IMR-90 (cell line): Measurements from ENCODE around the gene VNN1.

ENCODE experiments used
- BHLHE40 ChIP-seq: fragments of 150-350 bp; IDR thresholded peaks from 2 replicates; pipeline ENCODE4 v1.6.1; 2016; ENCODE audit warnings: mild to moderate bottlenecking, low read depth, low read length
- CEBPB ChIP-seq: IDR thresholded peaks from 2 replicates; pipeline ENCODE4 v1.6.1; 2012; ENCODE audit warnings: low read depth, low read length, improper control_type of control experiment
- CHD1 ChIP-seq: IDR thresholded peaks from 2 replicates; pipeline ENCODE4 v1.6.1; 2012; ENCODE audit warnings: low read depth, low read length, improper control_type of control experiment
- MAFK ChIP-seq: IDR thresholded peaks from 2 replicates; pipeline ENCODE4 v1.6.1; 2012; ENCODE audit warnings: low read depth, low read length, improper control_type of control experiment
- MXI1 ChIP-seq: IDR thresholded peaks from 2 replicates; pipeline ENCODE4 v1.6.1; 2012; ENCODE audit warnings: low read depth, mild to moderate bottlenecking, low read length, moderate library complexity, borderline replicate concordance
- NFE2L2 ChIP-seq: fragments of 150-350 bp; IDR thresholded peaks from 2 replicates; pipeline ENCODE4 v1.6.1; 2016; ENCODE audit warnings: low read depth, mild to moderate bottlenecking, low read length
- POLR2A ChIP-seq: IDR thresholded peaks from 2 replicates; pipeline ENCODE4 v1.6.1; 2012; ENCODE audit warnings: mild to moderate bottlenecking, low read depth, low read length
- RAD21 ChIP-seq: IDR thresholded peaks from 2 replicates; pipeline ENCODE4 v1.6.1; 2012; ENCODE audit warnings: low read length, improper control_type of control experiment
- RFX5 ChIP-seq: IDR thresholded peaks from 2 replicates; pipeline ENCODE4 v1.8.0; 2012; ENCODE audit warnings: low read depth, mild to moderate bottlenecking, low read length, moderate library complexity
- SMC3 ChIP-seq: fragments of 150-350 bp; IDR thresholded peaks from 2 replicates; pipeline ENCODE4 v1.6.1; 2016; ENCODE audit warnings: low read depth, mild to moderate bottlenecking, antibody characterized with exemption, low read length, moderate library complexity
- TF ChIP-seq, protein P1 (sequence below): conservative IDR thresholded peaks from 2 replicates; pipeline ENCODE4 v1.5.1; 2012; ENCODE audit warnings: mild to moderate bottlenecking, low read depth, low read length, improper control_type of control experiment

DNA sequence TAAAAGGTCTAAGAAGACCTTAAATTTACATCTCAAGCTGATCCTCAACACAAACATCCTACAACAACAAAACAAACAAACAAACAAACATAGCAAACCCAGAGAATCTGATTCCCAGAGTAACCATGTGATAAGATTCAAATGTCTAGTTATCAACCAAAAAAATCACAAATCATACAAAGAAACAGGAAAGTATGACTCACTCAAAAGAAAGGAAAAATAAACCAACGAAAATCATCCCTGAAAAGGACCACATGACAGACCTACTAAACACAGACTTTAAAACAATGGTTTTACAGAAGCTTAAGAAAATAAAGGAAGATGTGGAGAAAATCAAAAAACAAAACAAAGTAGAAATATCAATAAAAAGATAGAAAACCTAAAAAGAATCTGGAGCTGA is 18.1 kb downstream of the VNN1 start:
- TF ChIP-seq, protein P1, sequence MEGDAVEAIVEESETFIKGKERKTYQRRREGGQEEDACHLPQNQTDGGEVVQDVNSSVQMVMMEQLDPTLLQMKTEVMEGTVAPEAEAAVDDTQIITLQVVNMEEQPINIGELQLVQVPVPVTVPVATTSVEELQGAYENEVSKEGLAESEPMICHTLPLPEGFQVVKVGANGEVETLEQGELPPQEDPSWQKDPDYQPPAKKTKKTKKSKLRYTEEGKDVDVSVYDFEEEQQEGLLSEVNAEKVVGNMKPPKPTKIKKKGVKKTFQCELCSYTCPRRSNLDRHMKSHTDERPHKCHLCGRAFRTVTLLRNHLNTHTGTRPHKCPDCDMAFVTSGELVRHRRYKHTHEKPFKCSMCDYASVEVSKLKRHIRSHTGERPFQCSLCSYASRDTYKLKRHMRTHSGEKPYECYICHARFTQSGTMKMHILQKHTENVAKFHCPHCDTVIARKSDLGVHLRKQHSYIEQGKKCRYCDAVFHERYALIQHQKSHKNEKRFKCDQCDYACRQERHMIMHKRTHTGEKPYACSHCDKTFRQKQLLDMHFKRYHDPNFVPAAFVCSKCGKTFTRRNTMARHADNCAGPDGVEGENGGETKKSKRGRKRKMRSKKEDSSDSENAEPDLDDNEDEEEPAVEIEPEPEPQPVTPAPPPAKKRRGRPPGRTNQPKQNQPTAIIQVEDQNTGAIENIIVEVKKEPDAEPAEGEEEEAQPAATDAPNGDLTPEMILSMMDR: no peak
- TF ChIP-seq CEBPB (no peak), POLR2A (no peak), SMC3 (no peak), MXI1 (no peak), CHD1 (no peak), MAFK (no peak), RAD21 (no peak), RFX5 (no peak), NFE2L2 (no peak), BHLHE40 (no peak)
